DOHH2 (cell line): ENCODE results near the gene TARS2.

Experiments used
- H3F3A ChIP-seq: fragments of 200-600 bp; sonication (generic), shearing (Covaris generic); 2 replicates; pipeline ENCODE4 v1.6.0; 2016; ENCODE audit warnings: antibody characterized with exemption, mild to moderate bottlenecking; ENCODE audit not compliant: control insufficient read depth, insufficient read depth
- H3K27ac ChIP-seq: fragments of 200-600 bp; sonication (generic); 2 replicates; pipeline ENCODE4 v1.5.1; 2014; ENCODE audit warnings: low read depth, mild to moderate bottlenecking, low read length, moderate library complexity
- H3K27me3 ChIP-seq: fragments of 200-600 bp; sonication (generic); 2 replicates; pipeline ENCODE4 v1.6.1; 2014; ENCODE audit warnings: mild to moderate bottlenecking, low read length, mixed read lengths; ENCODE audit not compliant: control insufficient read depth
- H3K36me3 ChIP-seq: fragments of 200-600 bp; sonication (generic); 2 replicates; pipeline ENCODE4 v1.6.1; 2014; ENCODE audit warnings: mild to moderate bottlenecking, low read length, moderate library complexity, mixed read lengths; ENCODE audit not compliant: control insufficient read depth
- H3K4me1 ChIP-seq: fragments of 200-600 bp; sonication (generic); 2 replicates; pipeline ENCODE4 v1.6.1; 2014; ENCODE audit warnings: mild to moderate bottlenecking, low read length, mixed read lengths; ENCODE audit not compliant: control insufficient read depth
- H3K4me2 ChIP-seq: fragments of 200-600 bp; sonication (generic); 2 replicates; pipeline ENCODE4 v1.6.0; 2014; ENCODE audit warnings: mild to moderate bottlenecking, low read length, moderate library complexity
- H3K4me3 ChIP-seq: fragments of 200-600 bp; sonication (generic); 2 replicates; pipeline ENCODE4 v1.5.1; 2014; ENCODE audit warnings: mild to moderate bottlenecking, low read length, mixed read lengths
- H3K79me2 ChIP-seq: fragments of 200-600 bp; sonication (generic); 2 replicates; pipeline ENCODE4 v1.6.1; 2014; ENCODE audit warnings: mild to moderate bottlenecking, low read length, mixed read lengths; ENCODE audit not compliant: control insufficient read depth
- H3K9me2 ChIP-seq: fragments of 200-600 bp; sonication (generic); replicated peaks from 2 replicates; pipeline ENCODE4 v1.6.1; 2014; ENCODE audit warnings: mild to moderate bottlenecking, low read length, mixed read lengths; ENCODE audit not compliant: control insufficient read depth
- H3K9me3 ChIP-seq: fragments of 200-600 bp; sonication (generic); 2 replicates; pipeline ENCODE4 v1.6.1; 2014; ENCODE audit warnings: antibody characterized with exemption, low read length, mixed read lengths; ENCODE audit not compliant: control insufficient read depth, insufficient read depth
- H4K20me1 ChIP-seq: fragments of 200-600 bp; sonication (generic); 2 replicates; pipeline ENCODE4 v1.6.0; 2014; ENCODE audit warnings: low read depth, mild to moderate bottlenecking, antibody characterized with exemption, low read length, moderate library complexity; ENCODE audit not compliant: control insufficient read depth, insufficient read depth
- EZH2phosphoT487 ChIP-seq: fragments of 200-600 bp; sonication (generic); IDR thresholded peaks from 2 replicates; pipeline ENCODE4 v1.6.1; 2017; ENCODE audit warnings: borderline replicate concordance, mild to moderate bottlenecking, antibody characterized with exemption, low read length, moderate library complexity, mixed read lengths
- TF ChIP-seq, protein P1 (sequence below): fragments of 200-600 bp; sonication (generic); IDR thresholded peaks from one replicate; pipeline ENCODE4 v1.5.1; 2014; ENCODE audit warnings: antibody characterized with exemption, mild to moderate bottlenecking, low read depth, low read length; ENCODE audit not compliant: poor library complexity, severe bottlenecking

Gene TARS2

DNA sequence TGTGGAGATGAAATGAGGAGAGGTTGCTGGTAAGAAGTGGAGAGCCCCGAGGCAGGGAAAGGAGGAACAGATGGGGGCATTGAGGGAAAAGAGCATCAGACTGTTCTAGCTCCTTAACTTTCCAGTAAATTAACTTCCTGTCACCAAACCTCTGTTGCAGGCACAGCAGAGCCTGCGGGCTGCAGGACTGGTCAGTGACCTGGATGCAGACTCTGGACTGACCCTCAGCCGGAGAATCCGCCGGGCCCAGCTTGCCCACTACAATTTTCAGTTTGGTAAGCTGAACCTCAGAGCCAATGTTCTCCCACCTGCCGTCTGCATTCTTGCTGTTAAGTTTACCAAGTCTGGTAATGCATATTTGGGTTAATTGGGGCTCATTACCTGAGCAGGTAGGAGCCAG lies 18.2 kb downstream of the TARS2 start:
- H3F3A ChIP-seq: 0 out of 2 replicates have a peak, but pooled peaks cover 3% of the 10 kb centered on the region
- no peaks in the 10 kb centered on the region for H3K27me3 ChIP-seq
- no peaks in the 10 kb centered on the region for H3K9me2 ChIP-seq
- no peaks in the 10 kb centered on the region for H4K20me1 ChIP-seq
- peaks cover 43% of the 10 kb centered on the region for H3K36me3 ChIP-seq
- no peak for TF ChIP-seq EZH2phosphoT487
- TF ChIP-seq, protein P1, sequence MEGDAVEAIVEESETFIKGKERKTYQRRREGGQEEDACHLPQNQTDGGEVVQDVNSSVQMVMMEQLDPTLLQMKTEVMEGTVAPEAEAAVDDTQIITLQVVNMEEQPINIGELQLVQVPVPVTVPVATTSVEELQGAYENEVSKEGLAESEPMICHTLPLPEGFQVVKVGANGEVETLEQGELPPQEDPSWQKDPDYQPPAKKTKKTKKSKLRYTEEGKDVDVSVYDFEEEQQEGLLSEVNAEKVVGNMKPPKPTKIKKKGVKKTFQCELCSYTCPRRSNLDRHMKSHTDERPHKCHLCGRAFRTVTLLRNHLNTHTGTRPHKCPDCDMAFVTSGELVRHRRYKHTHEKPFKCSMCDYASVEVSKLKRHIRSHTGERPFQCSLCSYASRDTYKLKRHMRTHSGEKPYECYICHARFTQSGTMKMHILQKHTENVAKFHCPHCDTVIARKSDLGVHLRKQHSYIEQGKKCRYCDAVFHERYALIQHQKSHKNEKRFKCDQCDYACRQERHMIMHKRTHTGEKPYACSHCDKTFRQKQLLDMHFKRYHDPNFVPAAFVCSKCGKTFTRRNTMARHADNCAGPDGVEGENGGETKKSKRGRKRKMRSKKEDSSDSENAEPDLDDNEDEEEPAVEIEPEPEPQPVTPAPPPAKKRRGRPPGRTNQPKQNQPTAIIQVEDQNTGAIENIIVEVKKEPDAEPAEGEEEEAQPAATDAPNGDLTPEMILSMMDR: no peak
- H3K27ac ChIP-seq: no peak overlapping the region
- no peak overlapping the region for H3K4me3 ChIP-seq
- H3K9me3 ChIP-seq: no peaks in the 10 kb centered on the region
- no peaks in the 10 kb centered on the region for H3K79me2 ChIP-seq
- peaks cover 7% of the 10 kb centered on the region for H3K4me1 ChIP-seq
- H3K4me2 ChIP-seq: no peak overlapping the region

DNA sequence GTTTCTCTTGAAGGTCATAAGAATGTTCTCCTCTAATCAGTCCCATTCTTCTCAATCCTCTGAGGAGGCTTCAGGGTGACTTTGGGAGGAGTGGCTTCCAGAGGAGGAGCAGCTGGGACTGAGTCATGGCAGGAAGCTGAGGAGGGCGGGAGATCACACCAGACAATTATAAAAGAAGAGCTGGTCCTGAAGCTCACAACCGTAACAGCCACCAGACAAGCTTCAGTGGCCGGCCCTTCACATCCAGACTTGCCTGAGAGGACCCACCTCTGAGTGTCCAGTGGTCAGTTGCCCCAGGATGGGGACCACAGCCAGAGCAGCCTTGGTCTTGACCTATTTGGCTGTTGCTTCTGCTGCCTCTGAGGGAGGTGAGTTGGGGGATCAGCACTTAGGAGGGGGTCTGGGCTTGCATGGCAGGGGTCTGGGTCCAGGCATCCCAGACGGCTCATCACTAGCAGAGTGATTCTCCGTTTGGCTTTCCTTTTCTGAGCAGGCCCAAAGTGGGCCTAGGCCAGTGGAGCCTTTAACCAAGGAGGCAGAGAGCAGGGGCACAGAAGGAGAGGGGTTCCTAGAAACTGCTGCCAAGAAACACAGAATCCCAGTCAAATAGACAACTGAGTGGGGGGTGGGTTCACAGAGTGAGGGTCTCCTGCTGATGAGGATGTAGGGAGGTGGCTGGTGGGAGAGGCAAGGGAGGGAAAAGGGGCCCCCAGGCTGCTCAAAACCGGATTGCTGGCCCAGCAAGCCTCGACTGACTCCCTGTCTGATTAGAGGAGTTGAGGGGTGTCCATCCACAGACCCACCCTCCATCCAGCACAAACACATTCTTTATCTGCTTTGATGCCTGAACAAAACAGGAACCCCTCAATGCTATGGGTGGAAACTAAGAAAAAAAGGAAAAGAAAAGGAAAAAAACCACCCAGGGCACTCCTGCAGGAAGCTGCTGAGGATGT lies 21.0 kb downstream of the TARS2 start, which contains the start of gene ECM1:
ECM1 (plus strand) TSS at position 198 of the 953 bp plus-strand sequence; CDS start at position 299, 101 bp downstream.
- Histone ChIP-seq H3K4me2 (no peak within 1 kb of the TSS), H3K4me1 (peaks cover 15% of the 10 kb centered on the region), H3K79me2 (no peaks in the 10 kb centered on the region), H3K27me3 (no peaks in the 10 kb centered on the region), H3F3A (no peaks in the 10 kb centered on the region), H3K27ac (no peak within 1 kb of the TSS), H3K9me2 (no peaks in the 10 kb centered on the region), H3K9me3 (no peaks in the 10 kb centered on the region), H3K4me3 (no peak within 1 kb of the TSS), H3K36me3 (peaks cover 36% of the 10 kb centered on the region), H4K20me1 (no peaks in the 10 kb centered on the region)
- TF ChIP-seq, protein P1: no peak
- no peak for TF ChIP-seq EZH2phosphoT487

- H3K9me2 ChIP-seq: no peaks in the 10 kb centered on the region
- no peaks in the 10 kb centered on the region for H4K20me1 ChIP-seq
- H3K27me3 ChIP-seq: no peaks in the 10 kb centered on the region
- H3K4me1 ChIP-seq: peaks cover 20% of the 10 kb centered on the region
- no peak for TF ChIP-seq EZH2phosphoT487
- TF ChIP-seq, protein P1: no peak
- no peaks in the 10 kb centered on the region for H3K9me3 ChIP-seq
- no peak overlapping the region for H3K27ac ChIP-seq
- H3K36me3 ChIP-seq: peaks cover 33% of the 10 kb centered on the region
- no peaks in the 10 kb centered on the region for H3K79me2 ChIP-seq
- no peak overlapping the region for H3K4me3 ChIP-seq
- H3K4me2 ChIP-seq: no peak overlapping the region
- no peaks in the 10 kb centered on the region for H3F3A ChIP-seq
Observed at GRCh38 chr1:150508982-150509381, 21.8 kb downstream of the TARS2 start.
